ENCODE results near the gene CLDN5.

Gene CLDN5

DNA sequence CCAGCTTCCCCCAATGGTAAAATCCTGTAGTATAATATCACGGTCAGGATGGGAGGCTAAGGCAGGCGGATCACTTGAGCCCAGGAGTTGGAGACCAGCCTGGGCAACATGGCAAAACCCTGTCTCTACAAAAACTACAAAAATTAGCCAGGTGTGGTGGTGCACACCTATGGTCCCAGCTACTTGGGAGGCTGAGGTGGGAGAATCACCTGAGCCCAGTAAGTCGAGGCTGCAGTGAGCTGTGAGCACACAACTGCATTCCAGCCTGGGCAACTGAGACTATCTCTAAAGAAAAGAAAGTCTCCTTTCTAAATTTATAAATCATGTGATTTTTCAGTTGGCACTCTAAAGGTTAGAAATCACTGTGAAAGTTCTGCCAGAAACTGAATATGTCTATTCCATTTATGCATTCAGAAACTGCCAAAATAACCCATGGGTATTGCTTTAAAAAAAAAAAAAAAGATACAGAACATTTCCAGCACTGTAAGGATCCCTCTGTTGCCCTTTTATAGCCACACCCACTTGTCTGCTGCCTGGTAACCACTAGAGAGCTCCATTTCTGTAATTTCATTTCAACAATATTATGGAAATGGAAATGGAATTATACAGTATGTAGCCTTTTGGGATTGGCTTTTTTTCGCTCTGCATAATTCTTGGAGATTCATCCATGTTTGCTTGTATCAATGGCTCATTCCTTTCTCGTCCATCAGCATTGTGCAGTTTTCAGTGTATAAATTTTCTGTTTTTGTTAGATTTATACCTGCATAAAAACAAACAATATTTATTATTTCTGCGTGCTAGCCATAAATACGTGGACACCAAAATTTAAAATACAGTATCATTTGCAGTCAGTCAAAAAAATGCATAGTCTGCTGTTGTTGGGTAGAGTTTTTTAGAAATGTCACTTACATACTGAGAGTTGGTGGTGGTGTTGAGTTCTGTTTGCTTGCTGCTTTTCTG lies 35.0 kb downstream of the CLDN5 start:
- in situ Hi-C loops (cut with HindIII; ENCODE audit: low sequenced_read_pairs), result no loop called here
- no peak for DNase-seq (ENCODE audit: low read depth, low spot score)

DNA sequence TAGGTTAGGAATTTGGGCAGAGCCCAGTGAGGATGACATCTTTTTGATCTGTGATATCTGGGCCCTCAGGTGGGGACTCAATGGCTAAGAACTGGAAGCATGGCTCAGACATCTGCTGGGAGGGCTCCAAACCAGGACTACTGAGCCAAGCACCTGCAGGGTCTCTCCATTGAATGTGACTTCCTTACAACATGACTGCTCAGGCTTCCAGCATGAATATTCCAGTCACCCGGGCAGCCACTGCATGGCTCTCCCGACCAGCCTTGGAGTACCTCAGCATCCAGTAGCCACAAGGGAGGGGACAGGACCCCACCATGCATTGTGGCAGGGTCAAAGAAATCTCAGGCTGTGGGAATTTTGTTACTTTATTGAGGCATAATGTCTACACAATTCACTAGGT lies 35.9 kb downstream of the CLDN5 start:
- no peak overlapping the region for H3K4me3 ChIP-seq (ENCODE audit: low read depth, low read length)
- DNase-seq (ENCODE audit: low read depth, low spot score), result no peak
- TF ChIP-seq, protein P1, sequence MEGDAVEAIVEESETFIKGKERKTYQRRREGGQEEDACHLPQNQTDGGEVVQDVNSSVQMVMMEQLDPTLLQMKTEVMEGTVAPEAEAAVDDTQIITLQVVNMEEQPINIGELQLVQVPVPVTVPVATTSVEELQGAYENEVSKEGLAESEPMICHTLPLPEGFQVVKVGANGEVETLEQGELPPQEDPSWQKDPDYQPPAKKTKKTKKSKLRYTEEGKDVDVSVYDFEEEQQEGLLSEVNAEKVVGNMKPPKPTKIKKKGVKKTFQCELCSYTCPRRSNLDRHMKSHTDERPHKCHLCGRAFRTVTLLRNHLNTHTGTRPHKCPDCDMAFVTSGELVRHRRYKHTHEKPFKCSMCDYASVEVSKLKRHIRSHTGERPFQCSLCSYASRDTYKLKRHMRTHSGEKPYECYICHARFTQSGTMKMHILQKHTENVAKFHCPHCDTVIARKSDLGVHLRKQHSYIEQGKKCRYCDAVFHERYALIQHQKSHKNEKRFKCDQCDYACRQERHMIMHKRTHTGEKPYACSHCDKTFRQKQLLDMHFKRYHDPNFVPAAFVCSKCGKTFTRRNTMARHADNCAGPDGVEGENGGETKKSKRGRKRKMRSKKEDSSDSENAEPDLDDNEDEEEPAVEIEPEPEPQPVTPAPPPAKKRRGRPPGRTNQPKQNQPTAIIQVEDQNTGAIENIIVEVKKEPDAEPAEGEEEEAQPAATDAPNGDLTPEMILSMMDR (IDR thresholded peaks at IDR 0.05; ENCODE audit: low read depth, low read length), result no peak
- in situ Hi-C loops (cut with HindIII; ENCODE audit: low sequenced_read_pairs), result no loop called here

More for the DNA sequence above, 35.0 kb downstream of the CLDN5 start:
- TF ChIP-seq, protein P1 (IDR thresholded peaks at IDR 0.05; ENCODE audit: low read depth, low read length), result peak; percentile 10
- H3K4me3 ChIP-seq (ENCODE audit: low read depth, low read length), result no peak overlapping the region

DNA sequence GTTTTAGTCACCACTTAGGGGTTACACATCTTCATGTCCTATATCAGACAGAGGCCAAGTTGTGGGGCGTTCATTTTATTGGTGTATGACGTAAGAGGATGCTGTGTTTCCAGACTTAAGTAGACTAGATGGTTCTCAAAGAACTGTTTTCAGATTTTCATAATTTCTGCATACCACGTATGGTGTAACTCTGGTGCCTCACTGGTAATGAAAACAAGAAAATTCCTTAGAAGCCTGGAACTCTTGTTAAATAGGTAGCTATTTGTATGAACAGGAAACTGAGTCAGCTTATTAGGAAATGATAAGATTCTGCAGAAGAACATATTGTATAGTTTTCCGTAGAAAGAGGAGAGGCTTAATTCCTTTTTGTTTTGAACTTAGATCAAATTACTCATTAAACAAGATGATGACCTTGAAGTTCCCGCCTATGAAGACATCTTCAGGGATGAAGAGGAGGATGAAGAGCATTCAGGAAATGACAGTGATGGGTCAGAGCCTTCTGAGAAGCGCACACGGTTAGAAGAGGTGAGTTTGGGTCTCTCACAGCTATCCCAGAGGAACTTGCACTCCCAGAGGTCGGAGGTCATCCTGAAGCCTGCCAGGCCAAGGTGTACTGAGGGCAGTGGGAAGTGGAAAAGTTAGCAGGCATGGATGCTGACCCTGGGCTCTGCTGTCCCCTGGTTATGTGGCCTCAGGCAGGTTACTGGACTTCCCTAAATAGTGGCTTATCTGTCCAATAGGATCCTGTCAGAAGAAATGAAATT lies 40.5 kb downstream of the CLDN5 start:
- in situ Hi-C loops (cut with HindIII; ENCODE audit: low sequenced_read_pairs), result no loop called here
- peak; percentile 56 for DNase-seq (ENCODE audit: low read depth, low spot score)
- TF ChIP-seq, protein P1 (IDR thresholded peaks at IDR 0.05; ENCODE audit: low read depth, low read length), result no peak
- H3K4me3 ChIP-seq (ENCODE audit: low read depth, low read length), result no peak overlapping the region

DNA sequence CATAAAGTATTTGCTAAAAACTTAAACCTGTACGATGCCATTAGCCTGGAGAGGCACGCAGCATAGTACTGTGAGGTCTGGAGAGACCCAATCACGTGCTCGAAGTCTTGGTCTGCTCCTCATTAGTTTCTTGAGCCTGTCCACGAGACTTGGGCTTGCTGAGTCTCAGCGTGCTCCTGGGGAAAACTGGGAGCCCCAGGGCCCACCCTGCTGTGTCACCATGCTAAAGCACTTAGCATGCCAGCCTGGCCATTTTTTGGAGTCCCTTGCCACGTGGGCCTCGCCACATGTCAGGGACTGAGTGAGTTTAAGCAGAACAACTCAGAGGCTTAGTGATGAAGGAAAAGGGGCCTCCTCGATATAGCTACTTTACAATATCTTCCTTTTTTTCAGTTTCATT lies 41.9 kb downstream of the CLDN5 start:
- in situ Hi-C loops (cut with HindIII; ENCODE audit: low sequenced_read_pairs), result no loop called here
- TF ChIP-seq, protein P1 (IDR thresholded peaks at IDR 0.05; ENCODE audit: low read depth, low read length), result no peak

DNA sequence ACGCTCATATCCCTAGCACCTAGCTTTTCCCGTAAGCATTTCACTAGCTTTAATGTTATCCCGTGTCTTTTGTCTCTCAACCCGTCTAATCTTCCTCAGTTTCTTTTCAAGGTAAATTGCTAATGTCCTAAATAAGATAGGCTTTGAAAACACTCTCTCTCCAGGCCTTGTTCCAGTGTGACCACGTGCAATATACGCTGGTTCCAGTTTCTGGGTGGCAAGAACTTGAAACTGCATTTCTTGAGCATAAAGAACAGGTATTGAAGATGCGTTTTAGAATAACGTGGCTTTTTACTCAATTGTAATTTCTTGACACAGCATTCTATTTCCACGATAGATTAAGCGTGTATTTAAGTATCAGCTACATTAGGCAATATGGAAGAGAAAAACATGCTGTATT lies 43.4 kb downstream of the CLDN5 start:
- TF ChIP-seq, protein P1 (IDR thresholded peaks at IDR 0.05; ENCODE audit: low read depth, low read length), result no peak
- in situ Hi-C loops (cut with HindIII; ENCODE audit: low sequenced_read_pairs), result no loop called here
- H3K4me3 ChIP-seq (ENCODE audit: low read depth, low read length), result peak overlapping the region; percentile 94

More for the DNA sequence above, 41.9 kb downstream of the CLDN5 start:
- DNase-seq (ENCODE audit: low read depth, low spot score), result no peak
- H3K4me3 ChIP-seq (ENCODE audit: low read depth, low read length), result no peak overlapping the region

DNA sequence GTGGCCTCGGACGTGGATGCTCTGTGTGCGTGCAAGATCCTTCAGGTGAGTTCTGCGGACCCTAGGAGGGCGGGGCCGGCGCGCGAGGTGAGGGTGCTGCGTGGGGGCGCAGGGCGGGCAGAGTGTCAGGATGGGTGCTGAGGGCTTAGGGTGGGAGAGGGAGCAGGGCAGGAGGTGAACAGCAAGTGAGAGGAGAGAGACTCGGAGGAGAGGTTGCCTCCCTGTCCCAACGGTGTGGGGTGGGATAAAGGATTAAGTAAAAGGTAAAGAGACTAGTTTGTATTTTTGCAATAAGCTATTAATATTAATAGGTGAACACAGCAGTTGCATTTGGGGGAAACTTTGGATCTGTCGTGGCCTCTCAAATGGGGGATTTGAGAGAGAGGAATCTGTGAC lies 44.0 kb downstream of the CLDN5 start:
- TF ChIP-seq, protein P1 (IDR thresholded peaks at IDR 0.05; ENCODE audit: low read depth, low read length), result no peak
- no peak for DNase-seq (ENCODE audit: low read depth, low spot score)
- H3K4me3 ChIP-seq (ENCODE audit: low read depth, low read length), result peak overlapping the region; percentile 94
- in situ Hi-C loops (cut with HindIII; ENCODE audit: low sequenced_read_pairs), result no loop called here

More for the DNA sequence above, 43.4 kb downstream of the CLDN5 start:
- DNase-seq (ENCODE audit: low read depth, low spot score), result no peak

Measured in astrocyte of the spinal cord (primary cell).